Chondrocyte (in vitro differentiated cells): ENCODE results near the gene PARP12. TPM values are rescaled to one million over a fixed set of nuclear protein-coding genes. Genes with fewer than 3 reads are reported as not detected.

Experiments used
- DNase-seq: peaks from one replicate; pipeline ENCODE4 v3.0.0; 2021; ENCODE audit warnings: mixed read lengths, low spot score
- H3K27ac Mint-ChIP-seq: one replicate; pipeline ENCODE4 v1.8.0; 2021; ENCODE audit warnings: mild to moderate bottlenecking, moderate library complexity, mixed read lengths; ENCODE audit not compliant: unreplicated experiment
- H3K27me3 Mint-ChIP-seq: 2 replicates; pipeline ENCODE4 v1.8.0; 2021; ENCODE audit warnings: low read depth, mixed read lengths
- H3K36me3 Mint-ChIP-seq: 2 replicates; pipeline ENCODE4 v1.8.0; 2021; ENCODE audit warnings: low read depth, mixed read lengths
- H3K4me1 Mint-ChIP-seq: 2 replicates; pipeline ENCODE4 v1.8.0; 2021; ENCODE audit warnings: low read depth, mild to moderate bottlenecking, mixed read lengths
- H3K4me3 Mint-ChIP-seq: one replicate; pipeline ENCODE4 v1.8.0; 2021; ENCODE audit warnings: mild to moderate bottlenecking, moderate library complexity, mixed read lengths; ENCODE audit not compliant: unreplicated experiment
- H3K9me3 Mint-ChIP-seq: 2 replicates; pipeline ENCODE4 v1.8.0; 2021; ENCODE audit warnings: low read depth, mixed read lengths
- CTCF ChIP-seq: fragments of 200-600 bp; sonication (generic); IDR thresholded peaks from 2 replicates; pipeline ENCODE4 v1.5.0; 2021; ENCODE audit warnings: antibody characterized with exemption, mild to moderate bottlenecking, moderate library complexity
- total RNA-seq: library from RNA; stranded (reverse); gene quantifications from 3 replicates; pipeline ENCODE4 v1.2.1, GENCODE V29; 2021

PARP12 gene
- total RNA-seq, 1 donor from 2014 or later: 9.8 TPM

GRCh38 chr7:139993169-139993568 lies 69.6 kb downstream of the PARP12 start:
- H3K4me3 Mint-ChIP-seq: no peak overlapping the region
- peak; percentile 22 for DNase-seq
- H3K27ac Mint-ChIP-seq: no peak overlapping the region
- H3K36me3 Mint-ChIP-seq: no peaks in the 10 kb centered on the region
- TF ChIP-seq CTCF: no peak
- peaks cover 12% of the 10 kb centered on the region for H3K4me1 Mint-ChIP-seq
- H3K27me3 Mint-ChIP-seq: peaks cover 4% of the 10 kb centered on the region
- no peaks in the 10 kb centered on the region for H3K9me3 Mint-ChIP-seq

GRCh38 chr7:139992353-139993044 lies 70.3 kb downstream of the PARP12 start:
- Mint-ChIP-seq H3K4me3 (no peak overlapping the region), H3K9me3 (no peaks in the 10 kb centered on the region), H3K27me3 (peaks cover 4% of the 10 kb centered on the region), H3K27ac (no peak overlapping the region), H3K36me3 (no peaks in the 10 kb centered on the region), H3K4me1 (peaks cover 12% of the 10 kb centered on the region)
- DNase-seq: peak; percentile 32
- TF ChIP-seq CTCF: no peak

DNA sequence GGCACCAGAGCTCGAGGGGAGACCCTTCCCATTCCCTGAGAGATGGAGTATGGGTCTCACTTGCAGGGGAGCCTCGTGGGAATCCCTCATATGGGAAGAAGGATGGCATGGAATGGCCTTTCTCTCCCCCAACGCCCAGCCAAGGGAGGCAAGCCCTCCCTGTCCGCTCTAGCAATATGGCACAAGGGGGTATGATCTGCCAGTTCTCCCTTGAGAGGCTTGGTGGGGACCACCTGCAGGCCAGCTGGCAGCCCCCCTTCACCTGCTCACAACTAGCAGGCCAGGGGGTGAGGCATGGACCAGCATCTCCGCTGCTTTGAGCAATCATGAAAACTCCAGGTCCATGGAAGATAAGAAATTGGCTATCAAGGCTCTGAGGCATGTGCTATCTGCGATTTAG lies 70.8 kb downstream of the PARP12 start:
- Mint-ChIP-seq H3K36me3 (no peaks in the 10 kb centered on the region), H3K27me3 (peaks cover 4% of the 10 kb centered on the region), H3K4me1 (peaks cover 12% of the 10 kb centered on the region), H3K4me3 (no peak overlapping the region), H3K9me3 (no peaks in the 10 kb centered on the region), H3K27ac (no peak overlapping the region)
- no peak for TF ChIP-seq CTCF
- peak; percentile 51 for DNase-seq

DNA sequence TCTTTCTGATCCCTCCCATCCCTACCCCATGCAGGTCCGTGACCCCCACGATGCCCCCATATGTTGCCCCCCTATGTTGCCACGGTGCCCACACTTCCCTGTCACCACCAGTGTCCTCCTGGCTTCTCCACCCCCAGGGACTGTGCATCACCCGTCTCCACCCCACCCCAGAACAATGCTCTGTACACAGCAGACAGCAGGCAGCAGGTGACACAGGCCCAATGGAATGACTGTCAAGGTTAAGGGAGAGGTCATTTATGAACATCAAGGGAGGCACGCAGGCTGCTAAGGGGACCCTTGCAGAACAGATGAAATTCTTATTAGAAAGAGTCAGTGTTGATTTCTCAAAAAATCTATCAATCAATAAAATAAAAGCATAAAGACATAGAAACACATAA lies 71.5 kb downstream of the PARP12 start:
- DNase-seq: peak; percentile 7
- Mint-ChIP-seq H3K9me3 (no peaks in the 10 kb centered on the region), H3K4me3 (no peak overlapping the region), H3K36me3 (no peaks in the 10 kb centered on the region), H3K27ac (no peak overlapping the region), H3K4me1 (peaks cover 12% of the 10 kb centered on the region), H3K27me3 (peaks cover 4% of the 10 kb centered on the region)
- TF ChIP-seq CTCF: no peak

DNA sequence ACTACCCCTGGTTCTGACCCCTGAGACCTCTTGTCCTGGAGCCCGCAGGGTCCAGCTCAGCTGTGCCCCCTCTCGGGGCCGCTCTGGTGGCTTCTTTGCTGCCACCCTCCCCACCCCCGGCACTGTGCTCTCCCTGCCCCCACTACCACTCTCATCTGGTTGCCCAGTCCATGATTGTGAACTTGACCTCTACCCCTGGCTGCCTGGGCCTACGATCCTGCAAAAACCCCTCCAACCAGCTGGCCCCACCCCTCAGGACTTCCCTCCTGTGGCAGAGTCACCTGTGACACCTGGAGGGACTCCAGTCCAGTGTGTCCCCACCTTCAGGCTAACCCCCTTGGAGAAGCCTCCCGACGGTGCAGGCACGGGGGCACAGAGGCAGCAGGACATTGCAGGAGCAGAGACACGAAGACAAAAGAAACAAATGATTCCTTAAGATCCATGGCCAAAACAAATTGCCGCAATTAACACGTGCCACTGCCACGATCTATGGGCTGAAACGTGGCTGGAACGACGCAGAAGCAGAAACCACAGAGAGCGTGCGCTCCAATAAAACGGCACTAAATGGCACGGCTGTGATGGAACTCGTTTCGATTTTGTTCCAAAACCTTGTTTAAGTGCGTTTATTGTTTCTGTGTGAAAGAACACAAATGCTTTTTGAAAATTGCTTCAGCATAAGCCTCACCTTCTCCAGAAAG lies 72.0 kb downstream of the PARP12 start:
- no peak overlapping the region for H3K4me3 Mint-ChIP-seq
- peak; percentile 55 for DNase-seq
- no peaks in the 10 kb centered on the region for H3K9me3 Mint-ChIP-seq
- H3K4me1 Mint-ChIP-seq: peaks cover 10% of the 10 kb centered on the region
- peaks cover 4% of the 10 kb centered on the region for H3K27me3 Mint-ChIP-seq
- no peak for TF ChIP-seq CTCF
- H3K36me3 Mint-ChIP-seq: no peaks in the 10 kb centered on the region
- no peak overlapping the region for H3K27ac Mint-ChIP-seq
